Natural killer cell (primary cell): ENCODE results near the gene SSTR3. TPM values are rescaled to one million over a fixed set of nuclear protein-coding genes. Genes with fewer than 3 reads are reported as not detected.
A peak's percentile ranks its signal among the peaks of the same experiment; 100 is the strongest.

Experiments
- ATAC-seq, 3 donors: fragments of 150-1000 bp in 2 of 3; fragments of 200-7000 bp in 1 of 3; cut with Tn5 transposase; 1 replicate in 1 of 3; 2 replicates in 2 of 3; pipeline ENCODE4 v1.10.0; 2021; ENCODE audit warnings: mild to moderate bottlenecking in 2 of 3, moderate library complexity in 2 of 3
- DNase-seq, 2 donors: peaks; one replicate each; pipeline versions ENCODE4 v3.0.0 to v3.0.0-alpha.2; 2013 to 2021; ENCODE audit warnings: mixed read lengths in 1 of 2
- H3K27ac ChIP-seq: one replicate; pipeline ENCODE4 v1.5.1; 2013; ENCODE audit warnings: mild to moderate bottlenecking, low read length
- H3K27me3 ChIP-seq: one replicate; pipeline ENCODE4 v1.6.1; 2013; ENCODE audit warnings: low read length; ENCODE audit not compliant: control insufficient read depth, insufficient read depth
- H3K36me3 ChIP-seq: one replicate; pipeline ENCODE4 v1.6.1; 2013; ENCODE audit warnings: low read length; ENCODE audit not compliant: control insufficient read depth, insufficient read depth
- H3K4me1 ChIP-seq: one replicate; pipeline ENCODE4 v1.6.1; 2013; ENCODE audit warnings: low read length; ENCODE audit not compliant: control insufficient read depth, insufficient read depth
- H3K4me3 ChIP-seq: one replicate; pipeline ENCODE4 v1.5.1; 2013; ENCODE audit warnings: low read length
- H3K9me3 ChIP-seq: one replicate; pipeline ENCODE4 v1.6.1; 2013; ENCODE audit warnings: low read length; ENCODE audit not compliant: control insufficient read depth, insufficient read depth
- H3K27ac Mint-ChIP-seq, 2 donors: one replicate each; pipeline ENCODE4 v1.8.0; 2022; ENCODE audit warnings: mild to moderate bottlenecking in 2 of 2, mixed read lengths in 2 of 2, moderate library complexity in 1 of 2
- H3K27me3 Mint-ChIP-seq, 2 donors: one replicate each; pipeline ENCODE4 v1.8.0; 2022; ENCODE audit warnings: low read depth in 2 of 2, mixed read lengths in 2 of 2
- H3K36me3 Mint-ChIP-seq: one replicate; pipeline ENCODE4 v1.8.0; 2022; ENCODE audit warnings: mixed read lengths
- H3K4me1 Mint-ChIP-seq, 2 donors: one replicate each; pipeline ENCODE4 v1.8.0; 2022; ENCODE audit warnings: mixed read lengths in 2 of 2
- H3K4me3 Mint-ChIP-seq: one replicate; pipeline ENCODE4 v1.8.0; 2022; ENCODE audit warnings: mild to moderate bottlenecking, moderate library complexity, mixed read lengths
- H3K9me3 Mint-ChIP-seq, 2 donors: one replicate each; pipeline ENCODE4 v1.8.0; 2022; ENCODE audit warnings: mixed read lengths in 2 of 2
- WGBS: methylation state at CpG from one replicate; pipeline ENCODE4 v1.1.7; 2013; ENCODE audit warnings: missing lambda C conversion rate; ENCODE audit not compliant: insufficient coverage; 5-methylcytosine and 5-hydroxymethylcytosine counted together
- intact Hi-C: fragments of 100-400 bp; cut with micrococcal nuclease; formaldehyde crosslinking; loops from one replicate; pipeline ENCODE4 v1.14.2; 2022
- total RNA-seq, 4 donors: library from RNA; stranded (reverse); fragments of 120-200 nt in 1 of 4; gene quantifications; one replicate each; pipeline versions ENCODE4 v1.2.3 to v1.2.4, GENCODE V29; 2013 to 2022
- TF ChIP-seq, protein P1 (sequence below): fragments of 200-600 bp; IDR thresholded peaks from one replicate; pipeline ENCODE4 v1.8.0; 2022; ENCODE audit warnings: antibody characterized with exemption

The SSTR3 gene
- total RNA-seq, 3 donors from 2014 or later (not counting 1 experiment from before 2014, with no cell fraction given) = 0.20 to 0.64 (median 0.23) TPM

- WGBS = 24% methylated on average over 5 of the region's 5 CpGs
- TF ChIP-seq, protein P1, sequence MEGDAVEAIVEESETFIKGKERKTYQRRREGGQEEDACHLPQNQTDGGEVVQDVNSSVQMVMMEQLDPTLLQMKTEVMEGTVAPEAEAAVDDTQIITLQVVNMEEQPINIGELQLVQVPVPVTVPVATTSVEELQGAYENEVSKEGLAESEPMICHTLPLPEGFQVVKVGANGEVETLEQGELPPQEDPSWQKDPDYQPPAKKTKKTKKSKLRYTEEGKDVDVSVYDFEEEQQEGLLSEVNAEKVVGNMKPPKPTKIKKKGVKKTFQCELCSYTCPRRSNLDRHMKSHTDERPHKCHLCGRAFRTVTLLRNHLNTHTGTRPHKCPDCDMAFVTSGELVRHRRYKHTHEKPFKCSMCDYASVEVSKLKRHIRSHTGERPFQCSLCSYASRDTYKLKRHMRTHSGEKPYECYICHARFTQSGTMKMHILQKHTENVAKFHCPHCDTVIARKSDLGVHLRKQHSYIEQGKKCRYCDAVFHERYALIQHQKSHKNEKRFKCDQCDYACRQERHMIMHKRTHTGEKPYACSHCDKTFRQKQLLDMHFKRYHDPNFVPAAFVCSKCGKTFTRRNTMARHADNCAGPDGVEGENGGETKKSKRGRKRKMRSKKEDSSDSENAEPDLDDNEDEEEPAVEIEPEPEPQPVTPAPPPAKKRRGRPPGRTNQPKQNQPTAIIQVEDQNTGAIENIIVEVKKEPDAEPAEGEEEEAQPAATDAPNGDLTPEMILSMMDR = no peak
- H3K27ac Mint-ChIP-seq = peak overlapping the region; percentile 94 to 97
- no peaks in the 10 kb centered on the region for H3K36me3 Mint-ChIP-seq
- H3K4me1 Mint-ChIP-seq = peaks cover 87 to 96% of the 10 kb centered on the region in 2 donors
- peaks cover 100% of the 10 kb centered on the region for H3K4me1 ChIP-seq
- H3K27ac ChIP-seq = peak overlapping the region; percentile 92
- ATAC-seq (no peak), DNase-seq (peak in 1 of 2 donors; percentile 35)
- H3K36me3 ChIP-seq = no peaks in the 10 kb centered on the region
- intact Hi-C loops = loop anchor here (5.0 to 10.0 kb wide), 2 partner anchors 79 to 322 kb away; partner anchors contain the start of genes MFNG and RAC2
- H3K27me3 Mint-ChIP-seq = no peaks in the 10 kb centered on the region
- H3K27me3 ChIP-seq = no peaks in the 10 kb centered on the region
- no peak overlapping the region for H3K4me3 ChIP-seq
- H3K4me3 Mint-ChIP-seq = peak overlapping the region; percentile 66
- H3K9me3 Mint-ChIP-seq = no peaks in the 10 kb centered on the region
- H3K9me3 ChIP-seq = no peaks in the 10 kb centered on the region
Measured at GRCh38 chr22:37163096-37163489, 49.2 kb downstream of the SSTR3 start.

GRCh38 chr22:37162221-37163095 lies 49.8 kb downstream of the SSTR3 start:
- peak overlapping the region; percentile 92 for H3K27ac ChIP-seq
- Mint-ChIP-seq H3K4me1 (peaks cover 87 to 96% of the 10 kb centered on the region in 2 donors), H3K36me3 (no peaks in the 10 kb centered on the region), H3K9me3 (no peaks in the 10 kb centered on the region), H3K27me3 (no peaks in the 10 kb centered on the region), H3K27ac (peak overlapping the region; percentile 94 to 97), H3K4me3 (peak overlapping the region; percentile 66)
- H3K27me3 ChIP-seq = no peaks in the 10 kb centered on the region
- DNase-seq = peak; percentile 85
- no peaks in the 10 kb centered on the region for H3K36me3 ChIP-seq
- no peaks in the 10 kb centered on the region for H3K9me3 ChIP-seq
- intact Hi-C loops = loop anchor here (1.0 to 10.0 kb wide), 5 partner anchors 12 to 322 kb away; partner anchors contain the start of genes MFNG and RAC2
- TF ChIP-seq, protein P1 = peak; percentile 30
- 25% methylated on average over 11 of the region's 11 CpGs for WGBS
- peak overlapping the region; percentile 2 for H3K4me3 ChIP-seq
- peaks cover 100% of the 10 kb centered on the region for H3K4me1 ChIP-seq
- peak; percentile 52 to 78 (median 69) for ATAC-seq

DNA sequence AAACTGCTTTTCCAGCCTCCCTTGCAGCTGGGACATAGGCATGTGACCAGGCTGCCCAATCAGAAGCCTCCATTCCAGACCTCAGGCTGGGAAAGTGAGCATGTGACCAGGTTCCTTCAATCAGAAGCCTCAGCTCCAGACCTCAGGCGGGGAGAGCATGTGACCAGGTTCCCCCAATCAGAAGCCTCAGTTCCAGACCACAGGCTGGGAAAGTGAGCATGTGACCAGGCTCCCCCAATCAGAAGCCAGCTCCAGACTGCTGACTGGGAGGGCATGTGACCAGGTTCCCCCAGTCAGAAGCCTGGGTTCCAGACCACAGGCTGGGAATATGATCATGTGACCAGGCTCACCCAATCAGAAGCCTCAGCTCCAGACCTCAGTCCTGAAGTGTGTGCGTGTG lies 50.8 kb downstream of the SSTR3 start:
- H3K4me3 ChIP-seq = no peak overlapping the region
- WGBS = 87% methylated on average over 2 of the region's 2 CpGs
- Mint-ChIP-seq H3K4me1 (peaks cover 87 to 96% of the 10 kb centered on the region in 2 donors), H3K4me3 (peak overlapping the region; percentile 66), H3K27ac (peak overlapping the region; percentile 94 to 97), H3K27me3 (no peaks in the 10 kb centered on the region), H3K9me3 (no peaks in the 10 kb centered on the region), H3K36me3 (no peaks in the 10 kb centered on the region)
- no peaks in the 10 kb centered on the region for H3K9me3 ChIP-seq
- peak in 1 of 2 donors; percentile 51 for DNase-seq
- no peak for ATAC-seq
- H3K4me1 ChIP-seq = peaks cover 100% of the 10 kb centered on the region
- no peaks in the 10 kb centered on the region for H3K36me3 ChIP-seq
- intact Hi-C loops = loop anchor here (5.0 to 10.0 kb wide), 2 partner anchors 81 to 323 kb away; partner anchors contain the start of genes MFNG and RAC2
- peak overlapping the region; percentile 92 for H3K27ac ChIP-seq
- no peaks in the 10 kb centered on the region for H3K27me3 ChIP-seq
- TF ChIP-seq, protein P1 = no peak
